Gastrocnemius medialis (tissue), 4 donors: Measurements from ENCODE around the gene PLGRKT.

Experiments used
- POLR2A ChIP-seq, 2 donors: fragments of 450-650 bp; IDR thresholded peaks; one replicate each; pipeline ENCODE4 v1.6.1; 2017; ENCODE audit warnings: antibody characterized with exemption in 2 of 2, mild to moderate bottlenecking in 2 of 2, moderate library complexity in 2 of 2
- TF ChIP-seq, protein P1 (sequence below), 5 experiments: fragments of 450-650 bp in 3 of 5; fragments of 200-600 bp in 2 of 5; sonication (generic) in 2 of 5; IDR thresholded peaks in 4 of 5; conservative IDR thresholded peaks in 1 of 5; 1 replicate in 4 of 5; 2 replicates in 1 of 5; pipeline ENCODE4 v1.5.1; 2016 to 2019; ENCODE audit warnings: antibody characterized with exemption in 5 of 5, mild to moderate bottlenecking in 3 of 5, moderate library complexity in 3 of 5

DNA sequence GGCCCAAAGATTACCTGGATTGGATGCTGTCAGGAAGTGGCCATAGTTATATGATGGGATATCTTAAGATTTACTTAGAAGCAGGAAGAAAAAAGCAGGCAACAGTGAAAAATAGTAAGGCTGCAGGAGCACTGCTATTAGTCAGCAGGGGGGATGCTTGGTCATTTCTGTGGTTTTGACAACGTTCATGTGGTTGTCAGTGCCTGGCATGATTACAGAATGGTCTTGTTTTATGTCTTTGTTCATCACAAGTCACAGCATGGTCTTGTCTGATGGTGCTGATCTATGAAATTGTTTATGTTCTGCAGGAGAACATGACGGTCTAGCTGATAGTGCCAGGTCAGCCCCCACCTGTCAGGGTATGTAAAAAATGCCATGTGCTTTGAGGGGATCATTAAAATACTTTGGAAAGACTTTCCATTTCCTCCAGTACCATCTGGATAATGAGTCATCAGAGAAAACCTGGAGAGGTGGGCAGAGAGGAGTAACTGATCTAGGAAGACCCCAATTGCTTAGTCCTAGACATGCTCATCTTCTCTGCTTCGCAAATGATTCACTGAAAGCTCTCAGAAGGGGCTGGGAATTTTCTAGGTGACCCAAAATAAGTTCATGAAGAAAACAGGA lies 48.5 kb downstream of the PLGRKT start:
- no peak for TF ChIP-seq POLR2A (IDR thresholded peaks at IDR 0.05)
- TF ChIP-seq, protein P1, sequence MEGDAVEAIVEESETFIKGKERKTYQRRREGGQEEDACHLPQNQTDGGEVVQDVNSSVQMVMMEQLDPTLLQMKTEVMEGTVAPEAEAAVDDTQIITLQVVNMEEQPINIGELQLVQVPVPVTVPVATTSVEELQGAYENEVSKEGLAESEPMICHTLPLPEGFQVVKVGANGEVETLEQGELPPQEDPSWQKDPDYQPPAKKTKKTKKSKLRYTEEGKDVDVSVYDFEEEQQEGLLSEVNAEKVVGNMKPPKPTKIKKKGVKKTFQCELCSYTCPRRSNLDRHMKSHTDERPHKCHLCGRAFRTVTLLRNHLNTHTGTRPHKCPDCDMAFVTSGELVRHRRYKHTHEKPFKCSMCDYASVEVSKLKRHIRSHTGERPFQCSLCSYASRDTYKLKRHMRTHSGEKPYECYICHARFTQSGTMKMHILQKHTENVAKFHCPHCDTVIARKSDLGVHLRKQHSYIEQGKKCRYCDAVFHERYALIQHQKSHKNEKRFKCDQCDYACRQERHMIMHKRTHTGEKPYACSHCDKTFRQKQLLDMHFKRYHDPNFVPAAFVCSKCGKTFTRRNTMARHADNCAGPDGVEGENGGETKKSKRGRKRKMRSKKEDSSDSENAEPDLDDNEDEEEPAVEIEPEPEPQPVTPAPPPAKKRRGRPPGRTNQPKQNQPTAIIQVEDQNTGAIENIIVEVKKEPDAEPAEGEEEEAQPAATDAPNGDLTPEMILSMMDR (IDR thresholded peaks at IDR 0.05 in 4 of 5, conservative IDR thresholded peaks at IDR 0.05 in 1 of 5), result no peak
